Stomach (tissue), 4 donors: ENCODE data around the gene CASQ1.

Experiments used
- POLR2A ChIP-seq, 4 donors: fragments of 450-650 bp; IDR thresholded peaks; one replicate each; pipeline ENCODE4 v1.6.1; 2016; ENCODE audit warnings: antibody characterized with exemption in 4 of 4, control low read depth in 2 of 4, mild to moderate bottlenecking in 1 of 4, moderate library complexity in 1 of 4
- POLR2AphosphoS5 ChIP-seq, 3 donors: sonication (generic); formaldehyde crosslinking; IDR thresholded peaks; one replicate each; pipeline ENCODE4 v1.6.1; 2016; ENCODE audit warnings: antibody characterized with exemption in 3 of 3
- TF ChIP-seq, protein P1 (sequence below), 7 experiments: fragments of 450-650 bp in 4 of 7; fragments of 200-600 bp in 3 of 7; sonication (generic) in 3 of 7; IDR thresholded peaks; one replicate each; pipeline ENCODE4 v1.5.1; 2016 to 2019; ENCODE audit warnings: antibody characterized with exemption in 7 of 7, control low read depth in 2 of 7, mild to moderate bottlenecking in 1 of 7

DNA sequence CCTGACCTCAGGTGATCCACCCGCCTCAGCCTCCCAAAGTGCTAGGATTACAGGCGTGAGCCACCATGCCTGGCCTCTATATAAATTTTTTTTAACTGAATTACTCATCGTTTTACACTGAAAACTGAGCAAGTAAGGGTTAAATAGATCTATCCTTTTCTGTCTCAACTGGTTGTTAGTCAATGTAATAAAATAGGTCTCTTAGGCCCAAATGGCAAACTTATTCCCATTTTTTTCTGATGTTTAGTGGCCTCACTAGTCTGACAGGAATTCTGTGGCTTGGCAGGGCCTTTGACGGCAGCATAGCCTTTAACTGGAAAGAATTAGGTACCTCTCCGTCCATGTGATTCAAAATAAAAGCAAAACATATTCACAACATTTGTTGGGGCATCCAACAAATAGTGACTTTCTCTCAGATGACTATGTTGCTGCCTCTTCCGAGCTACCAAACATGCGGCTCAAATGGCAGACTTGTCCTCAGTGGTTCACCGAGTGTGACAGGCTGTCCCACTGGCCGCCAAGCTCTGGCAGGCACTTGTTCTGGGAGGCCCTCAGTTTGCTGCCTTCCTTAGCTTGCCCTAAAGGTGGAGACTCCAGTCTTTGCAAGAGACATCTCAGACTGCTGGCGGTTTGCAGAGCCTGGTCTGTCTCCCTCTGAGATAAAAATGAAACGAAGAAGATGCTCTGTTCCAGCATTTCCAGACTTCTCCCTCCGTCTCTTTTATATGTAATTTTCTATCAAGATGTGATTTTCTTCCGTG, 21.6 kb upstream of the CASQ1 start:
- TF ChIP-seq, protein P1, sequence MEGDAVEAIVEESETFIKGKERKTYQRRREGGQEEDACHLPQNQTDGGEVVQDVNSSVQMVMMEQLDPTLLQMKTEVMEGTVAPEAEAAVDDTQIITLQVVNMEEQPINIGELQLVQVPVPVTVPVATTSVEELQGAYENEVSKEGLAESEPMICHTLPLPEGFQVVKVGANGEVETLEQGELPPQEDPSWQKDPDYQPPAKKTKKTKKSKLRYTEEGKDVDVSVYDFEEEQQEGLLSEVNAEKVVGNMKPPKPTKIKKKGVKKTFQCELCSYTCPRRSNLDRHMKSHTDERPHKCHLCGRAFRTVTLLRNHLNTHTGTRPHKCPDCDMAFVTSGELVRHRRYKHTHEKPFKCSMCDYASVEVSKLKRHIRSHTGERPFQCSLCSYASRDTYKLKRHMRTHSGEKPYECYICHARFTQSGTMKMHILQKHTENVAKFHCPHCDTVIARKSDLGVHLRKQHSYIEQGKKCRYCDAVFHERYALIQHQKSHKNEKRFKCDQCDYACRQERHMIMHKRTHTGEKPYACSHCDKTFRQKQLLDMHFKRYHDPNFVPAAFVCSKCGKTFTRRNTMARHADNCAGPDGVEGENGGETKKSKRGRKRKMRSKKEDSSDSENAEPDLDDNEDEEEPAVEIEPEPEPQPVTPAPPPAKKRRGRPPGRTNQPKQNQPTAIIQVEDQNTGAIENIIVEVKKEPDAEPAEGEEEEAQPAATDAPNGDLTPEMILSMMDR (IDR thresholded peaks at IDR 0.05) = no peak
- TF ChIP-seq POLR2AphosphoS5 (IDR thresholded peaks at IDR 0.05) = no peak
- no peak for TF ChIP-seq POLR2A (IDR thresholded peaks at IDR 0.05)
